HepG2 (cell line): Measurements from ENCODE around the gene PRCD. TPM values are rescaled to one million over a fixed set of nuclear protein-coding genes. Genes with fewer than 3 reads are reported as not detected.
A peak's percentile ranks its signal among the peaks of the same experiment; 100 is the strongest.

Experiments
- ARNT ChIP-seq: fragments of 450-650 bp; IDR thresholded peaks from 2 replicates; pipeline ENCODE4 v1.6.1; 2017
- CREB1 ChIP-seq, 2 experiments: fragments of 450-650 bp in 1 of 2; IDR thresholded peaks; 2 replicates each; pipeline ENCODE4 v1.6.1; 2016 to 2017; ENCODE audit warnings: control low read depth in 1 of 2, mild to moderate bottlenecking in 1 of 2, missing compliant biosample characterization in 1 of 2, missing genetic modification characterization in 1 of 2
- ELF1 ChIP-seq: sonication (generic); formaldehyde crosslinking; IDR thresholded peaks from 2 replicates; pipeline ENCODE4 v1.4.0; 2020; ENCODE audit warnings: missing genetic modification reagents
- FOXA3 ChIP-seq: IDR thresholded peaks from 2 replicates; pipeline ENCODE4 v1.6.1; 2016; ENCODE audit warnings: missing genetic modification reagents, missing compliant biosample characterization
- JUNB ChIP-seq: sonication (generic); formaldehyde crosslinking; IDR thresholded peaks from 2 replicates; pipeline ENCODE4 v1.8.0; 2022; ENCODE audit warnings: missing genetic modification reagents, mild to moderate bottlenecking, borderline replicate concordance
- RAD21 ChIP-seq: fragments of 450-650 bp; formaldehyde crosslinking; IDR thresholded peaks from 2 replicates; pipeline ENCODE4 v1.5.0; 2020; ENCODE audit warnings: mild to moderate bottlenecking
- TAF1 ChIP-seq: sonication (generic); formaldehyde crosslinking; IDR thresholded peaks from 2 replicates; pipeline ENCODE4 v1.4.0; 2020; ENCODE audit warnings: missing genetic modification reagents
- TOE1 ChIP-seq: sonication (generic); formaldehyde crosslinking; IDR thresholded peaks from 2 replicates; pipeline ENCODE4 v1.4.0; 2020; ENCODE audit warnings: mild to moderate bottlenecking, missing genetic modification reagents
- ZC3H13 ChIP-seq: sonication (generic); formaldehyde crosslinking; IDR thresholded peaks from 2 replicates; pipeline ENCODE4 v1.8.1; 2023; ENCODE audit warnings: mild to moderate bottlenecking, missing genetic modification reagents, moderate library complexity
- ZFP36L2 ChIP-seq: sonication (generic); formaldehyde crosslinking; IDR thresholded peaks from 2 replicates; pipeline ENCODE4 v1.4.0; 2020; ENCODE audit warnings: missing genetic modification reagents
- ZNF143 ChIP-seq: sonication (generic); formaldehyde crosslinking; IDR thresholded peaks from 2 replicates; pipeline ENCODE4 v1.4.0; 2020; ENCODE audit warnings: missing genetic modification reagents
- ZNF230 ChIP-seq: sonication (generic); formaldehyde crosslinking; IDR thresholded peaks from 2 replicates; pipeline ENCODE4 v1.4.0; 2020; ENCODE audit warnings: mild to moderate bottlenecking, missing genetic modification reagents
- ZNF263 ChIP-seq: sonication (generic); formaldehyde crosslinking; IDR thresholded peaks from 2 replicates; pipeline ENCODE4 v1.4.0; 2020; ENCODE audit warnings: missing genetic modification reagents
- ZNF331 ChIP-seq: sonication (generic); formaldehyde crosslinking; IDR thresholded peaks from 2 replicates; pipeline ENCODE4 v1.4.0; 2020; ENCODE audit warnings: missing genetic modification reagents
- ZNF543 ChIP-seq: sonication (generic); formaldehyde crosslinking; IDR thresholded peaks from 2 replicates; pipeline ENCODE4 v1.4.0; 2020; ENCODE audit warnings: mild to moderate bottlenecking, missing genetic modification reagents
- ZNF547 ChIP-seq: sonication (generic); formaldehyde crosslinking; IDR thresholded peaks from 2 replicates; pipeline ENCODE4 v1.5.1; 2020; ENCODE audit warnings: mild to moderate bottlenecking, missing genetic modification reagents
- ZNF777 ChIP-seq: sonication (generic); formaldehyde crosslinking; IDR thresholded peaks from 2 replicates; pipeline ENCODE4 v1.4.0; 2020; ENCODE audit warnings: missing genetic modification reagents
- ZNF792 ChIP-seq: IDR thresholded peaks from 2 replicates; pipeline ENCODE4 v1.6.1; 2016
- polyA plus RNA-seq, 8 experiments: library from polyadenylated mRNA; depleted of rRNA in 3 of 8; stranded (reverse) in 7 of 8; unstranded in 1 of 8; fragments of >200 nt; fragmentation: Illumina TruSeq in 4 of 8; extraction: Trizol in 4 of 8; gene quantifications; 2 replicates each; pipeline versions ENCODE4 v1.2.1 to v1.2.3, GENCODE V29; 2011 to 2016; ENCODE audit warnings: low read depth in 4 of 8, missing spikeins in 1 of 8, mixed read lengths in 1 of 8; ENCODE audit not compliant: insufficient read depth in 1 of 8
- total RNA-seq, 5 experiments: library from RNA; depleted of rRNA; stranded (reverse); fragments of >200 nt; fragmentation: Illumina TruSeq; extraction: Trizol; gene quantifications; 2 replicates each; pipeline ENCODE4 v1.2.3, GENCODE V29; 2016; ENCODE audit warnings: low read depth in 1 of 5
- TF ChIP-seq, protein P1 (sequence below): sonication (generic); formaldehyde crosslinking; IDR thresholded peaks from 2 replicates; pipeline ENCODE4 v1.8.1; 2023; ENCODE audit warnings: mild to moderate bottlenecking, moderate library complexity, missing genetic modification reagents
- TF ChIP-seq, protein P2 (sequence below): sonication (generic); formaldehyde crosslinking; IDR thresholded peaks from 2 replicates; pipeline ENCODE4 v1.4.0; 2020; ENCODE audit warnings: mild to moderate bottlenecking, missing genetic modification reagents
- TF ChIP-seq, protein P3 (sequence below): sonication (generic); formaldehyde crosslinking; IDR thresholded peaks from 2 replicates; pipeline ENCODE4 v1.4.0; 2020; ENCODE audit warnings: mild to moderate bottlenecking, missing genetic modification reagents
- TF ChIP-seq, protein P4 (sequence below): sonication (generic); formaldehyde crosslinking; IDR thresholded peaks from 2 replicates; pipeline ENCODE4 v1.8.1; 2023; ENCODE audit warnings: mild to moderate bottlenecking, missing genetic modification reagents
- TF ChIP-seq, protein P5 (sequence below): sonication (generic); formaldehyde crosslinking; IDR thresholded peaks from 2 replicates; pipeline ENCODE4 v1.8.0; 2023; ENCODE audit warnings: mild to moderate bottlenecking, missing genetic modification reagents
- TF ChIP-seq, protein P6 (sequence below): IDR thresholded peaks from 2 replicates; pipeline ENCODE4 v1.6.1; 2016; ENCODE audit warnings: mild to moderate bottlenecking, missing biosample characterization, missing genetic modification reagents
- TF ChIP-seq, protein P7 (sequence below): IDR thresholded peaks from 2 replicates; pipeline ENCODE4 v1.6.1; 2016; ENCODE audit warnings: mild to moderate bottlenecking

PRCD gene
- total and polyA plus RNA-seq, 2 of the 13 experiments (the other 11 are each of a cell fraction or from before 2014, with no cell fraction given), result 0.51 TPM; not detected in 1

DNA sequence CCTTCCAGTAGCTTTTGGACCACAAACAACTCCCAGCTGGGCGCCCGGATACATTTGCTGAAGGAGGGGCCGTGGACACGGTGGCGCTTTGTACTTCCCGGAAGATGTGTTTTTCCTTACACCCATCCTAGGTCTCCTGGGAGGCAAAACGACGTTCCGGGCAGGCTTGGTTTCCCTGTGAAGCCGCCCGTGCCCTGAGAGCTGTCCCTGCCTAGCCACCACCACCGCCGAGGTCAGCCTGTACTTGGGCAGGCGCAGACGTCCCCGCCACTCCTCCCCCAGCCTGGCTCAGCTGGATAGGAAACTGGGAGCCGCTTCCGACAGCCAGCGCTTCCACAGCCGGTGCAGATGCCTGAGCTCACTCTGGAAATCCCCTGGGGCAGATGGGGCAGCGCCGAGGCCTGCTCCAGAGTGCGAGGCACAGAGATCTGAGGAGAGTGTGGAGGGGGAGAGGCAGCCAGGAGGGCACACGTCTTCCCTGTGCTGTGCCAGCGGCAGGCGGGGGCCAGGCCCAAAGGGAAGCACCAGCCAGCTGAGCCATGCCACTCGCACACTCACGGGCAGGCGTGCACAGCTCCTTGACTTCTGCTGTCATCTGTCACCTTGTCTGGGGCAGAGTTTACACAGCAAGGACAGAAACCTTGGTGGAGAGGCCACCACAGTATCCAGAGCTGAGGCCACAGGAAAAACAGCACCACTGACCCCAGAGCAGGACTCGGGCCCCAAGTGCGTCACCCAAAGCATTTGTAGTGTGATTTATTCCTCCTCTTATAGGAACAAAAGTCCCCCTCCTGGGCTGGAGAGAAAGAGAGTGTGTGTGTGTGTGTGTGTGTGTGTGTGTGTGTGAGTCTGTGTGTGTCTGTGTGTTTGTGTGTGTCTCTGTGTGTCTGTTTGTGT lies 41.6 kb upstream of the PRCD start (continued):
- TF ChIP-seq ZC3H13 (CRISPR knock-in tag) (no peak), ZNF543 (CRISPR knock-in tag) (peak; percentile 80; the same call in 1 of the 2 replicates), FOXA3 (CRISPR knock-in tag) (peak; percentile 53; the same call in 1 of the 2 replicates), ZNF263 (CRISPR knock-in tag) (peak; percentile 78), RAD21 (CRISPR knock-in tag) (0 out of 2 replicates have a peak, but pooled peaks have one; percentile 14), ZNF230 (CRISPR knock-in tag) (peak; percentile 83; the same call in 1 of the 2 replicates), JUNB (no peak), ELF1 (CRISPR knock-in tag) (peak; percentile 51; the same call in 1 of the 2 replicates), TAF1 (CRISPR knock-in tag) (0 out of 2 replicates have a peak, but pooled peaks have one; percentile 44), ARNT (no peak), ZNF331 (CRISPR knock-in tag) (peak; percentile 79; the same call in 1 of the 2 replicates), ZFP36L2 (no peak), ZNF792 (peak; percentile 58; the same call in 1 of the 2 replicates), CREB1 (IDR thresholded peaks at IDR 0.05) (no peak), CREB1 (CRISPR knock-in tag; IDR thresholded peaks at IDR 0.05) (no peak), TOE1 (no peak), ZNF143 (no peak), ZNF547 (CRISPR knock-in tag) (peak; percentile 81), ZNF777 (CRISPR knock-in tag) (peak; percentile 44; the same call in 1 of the 2 replicates)
- TF ChIP-seq, protein P1, sequence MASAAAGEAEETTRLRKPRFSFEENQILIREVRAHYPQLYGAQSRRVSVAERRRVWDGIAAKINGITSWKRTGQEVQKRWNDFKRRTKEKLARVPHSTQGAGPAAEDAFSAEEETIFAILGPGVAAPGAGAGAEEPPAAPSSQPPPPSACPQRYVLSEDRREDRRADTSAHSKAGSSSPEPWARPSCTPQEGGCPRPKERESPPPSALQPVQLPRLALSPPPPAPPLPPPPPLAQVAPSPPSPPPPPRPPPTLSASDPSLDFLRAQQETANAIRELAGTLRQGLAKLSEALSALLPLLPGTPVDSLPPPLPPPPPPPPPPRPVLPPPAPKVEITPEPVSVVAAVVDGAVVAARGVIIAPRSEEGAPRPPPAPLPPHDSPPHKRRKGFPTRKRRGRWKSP, result peak; percentile 58; the same call in 1 of the 2 replicates
- TF ChIP-seq, protein P2, sequence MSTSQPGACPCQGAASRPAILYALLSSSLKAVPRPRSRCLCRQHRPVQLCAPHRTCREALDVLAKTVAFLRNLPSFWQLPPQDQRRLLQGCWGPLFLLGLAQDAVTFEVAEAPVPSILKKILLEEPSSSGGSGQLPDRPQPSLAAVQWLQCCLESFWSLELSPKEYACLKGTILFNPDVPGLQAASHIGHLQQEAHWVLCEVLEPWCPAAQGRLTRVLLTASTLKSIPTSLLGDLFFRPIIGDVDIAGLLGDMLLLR, result 0 out of 2 replicates have a peak, but pooled peaks have one; percentile 54
- TF ChIP-seq, protein P3, sequence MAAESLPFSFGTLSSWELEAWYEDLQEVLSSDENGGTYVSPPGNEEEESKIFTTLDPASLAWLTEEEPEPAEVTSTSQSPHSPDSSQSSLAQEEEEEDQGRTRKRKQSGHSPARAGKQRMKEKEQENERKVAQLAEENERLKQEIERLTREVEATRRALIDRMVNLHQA (CRISPR knock-in tag), result no peak
- TF ChIP-seq, protein P4, sequence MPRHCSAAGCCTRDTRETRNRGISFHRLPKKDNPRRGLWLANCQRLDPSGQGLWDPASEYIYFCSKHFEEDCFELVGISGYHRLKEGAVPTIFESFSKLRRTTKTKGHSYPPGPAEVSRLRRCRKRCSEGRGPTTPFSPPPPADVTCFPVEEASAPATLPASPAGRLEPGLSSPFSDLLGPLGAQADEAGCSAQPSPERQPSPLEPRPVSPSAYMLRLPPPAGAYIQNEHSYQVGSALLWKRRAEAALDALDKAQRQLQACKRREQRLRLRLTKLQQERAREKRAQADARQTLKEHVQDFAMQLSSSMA, result no peak
- TF ChIP-seq, protein P5, sequence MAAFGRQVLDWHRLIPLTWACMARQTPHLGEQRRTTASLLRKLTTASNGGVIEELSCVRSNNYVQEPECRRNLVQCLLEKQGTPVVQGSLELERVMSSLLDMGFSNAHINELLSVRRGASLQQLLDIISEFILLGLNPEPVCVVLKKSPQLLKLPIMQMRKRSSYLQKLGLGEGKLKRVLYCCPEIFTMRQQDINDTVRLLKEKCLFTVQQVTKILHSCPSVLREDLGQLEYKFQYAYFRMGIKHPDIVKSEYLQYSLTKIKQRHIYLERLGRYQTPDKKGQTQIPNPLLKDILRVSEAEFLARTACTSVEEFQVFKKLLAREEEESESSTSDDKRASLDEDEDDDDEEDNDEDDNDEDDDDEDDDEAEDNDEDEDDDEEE (CRISPR knock-in tag), result peak; percentile 58
- TF ChIP-seq, protein P6, sequence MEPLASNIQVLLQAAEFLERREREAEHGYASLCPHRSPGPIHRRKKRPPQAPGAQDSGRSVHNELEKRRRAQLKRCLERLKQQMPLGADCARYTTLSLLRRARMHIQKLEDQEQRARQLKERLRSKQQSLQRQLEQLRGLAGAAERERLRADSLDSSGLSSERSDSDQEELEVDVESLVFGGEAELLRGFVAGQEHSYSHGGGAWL, result peak; percentile 79
- TF ChIP-seq, protein P7, sequence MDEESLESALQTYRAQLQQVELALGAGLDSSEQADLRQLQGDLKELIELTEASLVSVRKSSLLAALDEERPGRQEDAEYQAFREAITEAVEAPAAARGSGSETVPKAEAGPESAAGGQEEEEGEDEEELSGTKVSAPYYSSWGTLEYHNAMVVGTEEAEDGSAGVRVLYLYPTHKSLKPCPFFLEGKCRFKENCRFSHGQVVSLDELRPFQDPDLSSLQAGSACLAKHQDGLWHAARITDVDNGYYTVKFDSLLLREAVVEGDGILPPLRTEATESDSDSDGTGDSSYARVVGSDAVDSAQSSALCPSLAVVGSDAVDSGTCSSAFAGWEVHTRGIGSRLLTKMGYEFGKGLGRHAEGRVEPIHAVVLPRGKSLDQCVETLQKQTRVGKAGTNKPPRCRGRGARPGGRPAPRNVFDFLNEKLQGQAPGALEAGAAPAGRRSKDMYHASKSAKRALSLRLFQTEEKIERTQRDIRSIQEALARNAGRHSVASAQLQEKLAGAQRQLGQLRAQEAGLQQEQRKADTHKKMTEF (CRISPR knock-in tag), result peak; percentile 83; the same call in 1 of the 2 replicates
